AG04449 (cell line): ENCODE results near the gene ABLIM2.
A peak's percentile ranks its signal among the peaks of the same experiment; 100 is the strongest.

Source experiments
- CTCF ChIA-PET: fragments of 350-600 bp; formaldehyde crosslinking; extraction: SDS; loops from one replicate; lab custom pipeline; 2021; ENCODE audit warnings: antibody characterized with exemption; lab: Yijun Ruan, JAX
- POLR2A ChIA-PET: fragments of 400-600, 350-600 bp; formaldehyde crosslinking; extraction: SDS; loops from one replicate; lab custom pipeline; 2020; ENCODE audit warnings: antibody characterized with exemption, inconsistent platforms; lab: Yijun Ruan, JAX
- DNase-seq: peaks from one replicate; pipeline ENCODE4 v3.0.0-alpha.2; 2010; ENCODE audit warnings: low read depth, low spot score
- H3K4me3 ChIP-seq: 2 replicates; pipeline ENCODE4 v1.5.1; 2011; ENCODE audit warnings: low read depth, mild to moderate bottlenecking, control low read depth, low read length
- CTCF ChIP-seq: IDR thresholded peaks from one replicate; pipeline ENCODE4 v1.5.1; 2011; ENCODE audit warnings: mild to moderate bottlenecking, moderate library complexity, low read length, control low read depth, inconsistent platforms; ENCODE audit not compliant: insufficient read depth; ENCODE audit errors: missing control alignments

Gene ABLIM2

GRCh38 chr4:7941111-7941964 is 217.3 kb downstream of the ABLIM2 start:
- TF ChIP-seq CTCF = no peak
- H3K4me3 ChIP-seq = no peak overlapping the region
- DNase-seq = no peak
- ChIA-PET CTCF (interaction anchor here (1.2 to 2.7 kb wide), 4 partner anchors 11 to 139 kb away, joined by 3 to 16 read pairs (median 12); no protein-coding TSS in a partner anchor), POLR2A (interaction anchor here (0.6 kb wide), 1 partner anchor 99 kb away, joined by 3 read pairs; no protein-coding TSS in a partner anchor)

GRCh38 chr4:7939377-7940108 is 219.1 kb downstream of the ABLIM2 start, which contains the start of gene AFAP1:
TSS of gene AFAP1 (minus strand) at chr4:7939861. CDS start at chr4:7872078, 67,783 bp downstream.
- ChIA-PET POLR2A (interaction anchor here (0.7 to 1.4 kb wide), 18 partner anchors 9 to 134 kb away, joined by 3 to 8 read pairs (median 4); no protein-coding TSS in a partner anchor), CTCF (interaction anchor here (0.7 to 2.7 kb wide), 9 partner anchors 9 to 158 kb away, joined by 3 to 16 read pairs (median 4); no protein-coding TSS in a partner anchor)
- peak within 1 kb of the TSS; percentile 78 for H3K4me3 ChIP-seq
- no peak for TF ChIP-seq CTCF
- DNase-seq = no peak

GRCh38 chr4:7938609-7939376 is 219.8 kb downstream of the ABLIM2 start:
- ChIA-PET POLR2A (interaction anchor here (0.6 to 1.8 kb wide), 13 partner anchors 10 to 134 kb away, joined by 3 to 7 read pairs (median 5); no protein-coding TSS in a partner anchor), CTCF (interaction anchor here (0.9 to 4.4 kb wide), 16 partner anchors 9 to 156 kb away, joined by 3 to 33 read pairs (median 4); no protein-coding TSS in a partner anchor)
- peak overlapping the region; percentile 78 for H3K4me3 ChIP-seq
- no peak for DNase-seq
- no peak for TF ChIP-seq CTCF

- no peak for TF ChIP-seq CTCF
- DNase-seq = no peak
- POLR2A ChIA-PET = interaction anchor here (0.6 to 1.8 kb wide), 9 partner anchors 15 to 133 kb away, joined by 3 to 7 read pairs (median 5); no protein-coding TSS in a partner anchor
- CTCF ChIA-PET = interaction anchor here (0.7 to 4.4 kb wide), 20 partner anchors 9 to 155 kb away, joined by 3 to 33 read pairs (median 4); no protein-coding TSS in a partner anchor
- H3K4me3 ChIP-seq = peak overlapping the region; percentile 78
These were observed 220.4 kb downstream of the ABLIM2 start for GRCh38 chr4:7938266-7938608.

GRCh38 chr4:7937006-7937405 is 221.6 kb downstream of the ABLIM2 start:
- POLR2A ChIA-PET = interaction anchor here (1.5 to 1.7 kb wide), 3 partner anchors 23 to 131 kb away, joined by 3 to 6 read pairs (median 4); no protein-coding TSS in a partner anchor
- TF ChIP-seq CTCF = no peak
- H3K4me3 ChIP-seq = peak overlapping the region; percentile 78
- no peak for DNase-seq
- CTCF ChIA-PET = interaction anchor here (1.2 to 4.4 kb wide), 12 partner anchors 9 to 135 kb away, joined by 3 to 33 read pairs (median 4); no protein-coding TSS in a partner anchor
